ENCODE results near the gene SHC1.

Gene SHC1

DNA sequence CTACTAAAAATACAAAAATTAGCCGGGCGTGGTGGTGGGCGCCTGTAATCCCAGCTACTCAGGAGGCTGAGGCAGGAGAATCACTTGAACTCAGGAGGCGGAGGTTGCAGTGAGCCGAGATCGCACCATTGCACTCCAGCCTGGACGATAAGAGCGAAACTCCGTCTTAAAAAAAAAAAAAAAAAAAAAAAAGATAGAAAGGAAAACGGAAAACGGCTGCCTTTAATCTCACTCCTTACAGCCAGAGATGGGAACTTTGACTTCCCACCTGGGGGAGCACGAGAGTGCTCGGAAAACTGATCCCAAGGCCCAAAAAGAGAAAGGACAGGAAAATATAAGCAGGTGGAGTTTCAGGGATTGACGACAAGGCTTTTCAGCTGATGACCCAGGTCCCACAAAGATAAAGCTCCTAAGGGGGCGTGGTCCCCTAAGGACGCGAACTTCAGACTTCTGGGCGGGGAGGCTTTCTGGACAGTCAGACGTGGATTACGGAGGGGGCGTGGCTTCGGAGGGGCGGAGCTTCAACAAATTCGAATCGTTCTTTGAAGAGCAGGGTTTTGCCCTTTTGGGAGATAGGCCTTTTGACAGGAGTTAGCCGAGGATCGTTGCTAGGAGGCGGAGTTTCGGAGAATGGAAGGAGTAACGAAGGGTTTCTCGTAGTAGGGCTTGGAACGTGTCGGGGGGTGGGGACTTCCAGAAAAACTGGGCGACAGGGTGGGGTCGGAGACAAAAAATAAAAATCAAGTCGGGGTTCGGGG, 3.0 kb upstream of the SHC1 start (continued):
- no peak for TF ChIP-seq ZNF37A (tag by site-specific recombination; IDR thresholded peaks at IDR 0.05)
- TF ChIP-seq ZBTB7A (tag by site-specific recombination; IDR thresholded peaks at IDR 0.05; ENCODE audit: low read depth): no peak
- TF ChIP-seq KLF9 (tag by site-specific recombination; IDR thresholded peaks at IDR 0.05; ENCODE audit: low read depth): peak; percentile 99
- no peak for TF ChIP-seq ZNF175 (tag by site-specific recombination; IDR thresholded peaks at IDR 0.05)
- TF ChIP-seq ZNF416 (tag by site-specific recombination; IDR thresholded peaks at IDR 0.05): no peak
- TF ChIP-seq ZNF184 (tag by site-specific recombination; IDR thresholded peaks at IDR 0.05): no peak
- TF ChIP-seq ZNF354C (tag by site-specific recombination; IDR thresholded peaks at IDR 0.05; ENCODE audit: borderline replicate concordance, low read depth): no peak

DNA sequence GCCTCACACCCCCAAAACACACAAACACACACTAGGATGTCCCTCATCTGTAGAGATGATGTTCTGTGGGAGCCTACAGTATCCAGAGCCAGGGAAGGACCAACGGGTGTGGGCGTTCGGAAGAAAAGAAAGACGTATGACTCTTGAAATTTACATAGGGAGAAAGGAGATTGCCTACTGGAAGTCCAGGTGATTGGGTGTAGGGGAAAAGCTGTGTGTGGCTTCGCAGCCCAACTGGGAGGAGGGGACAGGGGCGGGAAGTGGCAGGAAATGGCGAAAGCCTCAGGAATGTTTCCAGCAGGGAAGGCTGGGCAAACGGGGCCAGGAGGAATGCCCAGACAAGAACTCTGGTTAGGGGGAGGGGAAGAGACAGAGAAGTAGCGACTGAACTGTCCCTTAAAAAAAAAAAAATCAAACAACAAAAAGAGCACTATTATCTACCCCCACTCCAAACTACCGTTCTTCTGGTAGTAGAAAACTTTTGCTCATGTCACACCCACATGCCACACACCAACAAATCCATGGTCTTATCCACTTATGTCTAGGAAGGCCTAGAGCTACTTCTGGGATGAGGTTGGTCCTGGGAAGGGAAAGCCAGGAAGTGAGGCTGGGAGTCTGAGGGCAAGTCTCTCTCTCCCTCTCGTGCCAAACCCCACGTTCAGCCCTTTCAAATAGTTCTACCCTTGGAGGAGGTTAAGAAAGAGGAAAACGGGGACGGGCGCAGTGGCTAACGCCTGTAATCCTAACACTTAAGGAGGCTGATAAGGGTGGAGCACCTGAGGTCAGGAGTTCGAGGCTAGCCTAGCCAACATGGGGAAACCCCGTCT, 2.2 kb upstream of the SHC1 start:
- CTCF ChIA-PET: interaction anchor here (0.6 to 2.7 kb wide), 17 partner anchors 9 to 413 kb away, joined by 3 to 16 read pairs (median 4); partner anchors contain the start of genes FLAD1 and PYGO2
- peak overlapping the region; percentile 76 for H3K27ac ChIP-seq (ENCODE audit: extremely low read depth, low read depth, low read length)
- POLR2A ChIA-PET: interaction anchor here (0.6 to 6.0 kb wide), 17 partner anchors 8 to 103 kb away, joined by 3 to 69 read pairs (median 8); partner anchors contain the start of genes ADAM15, FLAD1, KCNN3 and LENEP
- peaks cover 0 to 19% of the 10 kb centered on the region in 2 experiments; a peak in 2 of 3 replicates for H3K36me3 ChIP-seq (ENCODE audit: control insufficient read depth in 2 of 2, insufficient read depth in 1 of 2, low read length in 2 of 2)
- peaks cover 12% of the 10 kb centered on the region for H3K4me1 ChIP-seq (ENCODE audit: control insufficient read depth, insufficient read depth, low read length)
- H3K9me3 ChIP-seq (ENCODE audit: control insufficient read depth, insufficient read depth, low read depth, low read length): no peaks in the 10 kb centered on the region
- H3K4me3 ChIP-seq (ENCODE audit: low read depth, low read length): peak overlapping the region; percentile 16
- TF ChIP-seq ZNF354C (tag by site-specific recombination; IDR thresholded peaks at IDR 0.05; ENCODE audit: borderline replicate concordance, low read depth): no peak
- peak; percentile 79 for TF ChIP-seq SP3 (tag by site-specific recombination; IDR thresholded peaks at IDR 0.05)
- no peak for TF ChIP-seq HOXC10 (CRISPR knock-in tag; IDR thresholded peaks at IDR 0.05)
- TF ChIP-seq, protein P1, sequence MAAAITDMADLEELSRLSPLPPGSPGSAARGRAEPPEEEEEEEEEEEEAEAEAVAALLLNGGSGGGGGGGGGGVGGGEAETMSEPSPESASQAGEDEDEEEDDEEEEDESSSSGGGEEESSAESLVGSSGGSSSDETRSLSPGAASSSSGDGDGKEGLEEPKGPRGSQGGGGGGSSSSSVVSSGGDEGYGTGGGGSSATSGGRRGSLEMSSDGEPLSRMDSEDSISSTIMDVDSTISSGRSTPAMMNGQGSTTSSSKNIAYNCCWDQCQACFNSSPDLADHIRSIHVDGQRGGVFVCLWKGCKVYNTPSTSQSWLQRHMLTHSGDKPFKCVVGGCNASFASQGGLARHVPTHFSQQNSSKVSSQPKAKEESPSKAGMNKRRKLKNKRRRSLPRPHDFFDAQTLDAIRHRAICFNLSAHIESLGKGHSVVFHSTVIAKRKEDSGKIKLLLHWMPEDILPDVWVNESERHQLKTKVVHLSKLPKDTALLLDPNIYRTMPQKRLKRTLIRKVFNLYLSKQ (tag by site-specific recombination; IDR thresholded peaks at IDR 0.05; ENCODE audit: borderline replicate concordance): no peak
- TF ChIP-seq, protein P2, sequence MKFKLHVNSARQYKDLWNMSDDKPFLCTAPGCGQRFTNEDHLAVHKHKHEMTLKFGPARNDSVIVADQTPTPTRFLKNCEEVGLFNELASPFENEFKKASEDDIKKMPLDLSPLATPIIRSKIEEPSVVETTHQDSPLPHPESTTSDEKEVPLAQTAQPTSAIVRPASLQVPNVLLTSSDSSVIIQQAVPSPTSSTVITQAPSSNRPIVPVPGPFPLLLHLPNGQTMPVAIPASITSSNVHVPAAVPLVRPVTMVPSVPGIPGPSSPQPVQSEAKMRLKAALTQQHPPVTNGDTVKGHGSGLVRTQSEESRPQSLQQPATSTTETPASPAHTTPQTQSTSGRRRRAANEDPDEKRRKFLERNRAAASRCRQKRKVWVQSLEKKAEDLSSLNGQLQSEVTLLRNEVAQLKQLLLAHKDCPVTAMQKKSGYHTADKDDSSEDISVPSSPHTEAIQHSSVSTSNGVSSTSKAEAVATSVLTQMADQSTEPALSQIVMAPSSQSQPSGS (tag by site-specific recombination; IDR thresholded peaks at IDR 0.05; ENCODE audit: low read depth): no peak
- TF ChIP-seq ZNF302 (tag by site-specific recombination; IDR thresholded peaks at IDR 0.05; ENCODE audit: low read depth): no peak
- no peak for TF ChIP-seq ZNF558 (tag by site-specific recombination; IDR thresholded peaks at IDR 0.05)
- TF ChIP-seq, protein P3, sequence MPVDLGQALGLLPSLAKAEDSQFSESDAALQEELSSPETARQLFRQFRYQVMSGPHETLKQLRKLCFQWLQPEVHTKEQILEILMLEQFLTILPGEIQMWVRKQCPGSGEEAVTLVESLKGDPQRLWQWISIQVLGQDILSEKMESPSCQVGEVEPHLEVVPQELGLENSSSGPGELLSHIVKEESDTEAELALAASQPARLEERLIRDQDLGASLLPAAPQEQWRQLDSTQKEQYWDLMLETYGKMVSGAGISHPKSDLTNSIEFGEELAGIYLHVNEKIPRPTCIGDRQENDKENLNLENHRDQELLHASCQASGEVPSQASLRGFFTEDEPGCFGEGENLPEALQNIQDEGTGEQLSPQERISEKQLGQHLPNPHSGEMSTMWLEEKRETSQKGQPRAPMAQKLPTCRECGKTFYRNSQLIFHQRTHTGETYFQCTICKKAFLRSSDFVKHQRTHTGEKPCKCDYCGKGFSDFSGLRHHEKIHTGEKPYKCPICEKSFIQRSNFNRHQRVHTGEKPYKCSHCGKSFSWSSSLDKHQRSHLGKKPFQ (tag by site-specific recombination; IDR thresholded peaks at IDR 0.05): no peak
- no peak for TF ChIP-seq ZNF114 (tag by site-specific recombination; IDR thresholded peaks at IDR 0.05)
- TF ChIP-seq, protein P4, sequence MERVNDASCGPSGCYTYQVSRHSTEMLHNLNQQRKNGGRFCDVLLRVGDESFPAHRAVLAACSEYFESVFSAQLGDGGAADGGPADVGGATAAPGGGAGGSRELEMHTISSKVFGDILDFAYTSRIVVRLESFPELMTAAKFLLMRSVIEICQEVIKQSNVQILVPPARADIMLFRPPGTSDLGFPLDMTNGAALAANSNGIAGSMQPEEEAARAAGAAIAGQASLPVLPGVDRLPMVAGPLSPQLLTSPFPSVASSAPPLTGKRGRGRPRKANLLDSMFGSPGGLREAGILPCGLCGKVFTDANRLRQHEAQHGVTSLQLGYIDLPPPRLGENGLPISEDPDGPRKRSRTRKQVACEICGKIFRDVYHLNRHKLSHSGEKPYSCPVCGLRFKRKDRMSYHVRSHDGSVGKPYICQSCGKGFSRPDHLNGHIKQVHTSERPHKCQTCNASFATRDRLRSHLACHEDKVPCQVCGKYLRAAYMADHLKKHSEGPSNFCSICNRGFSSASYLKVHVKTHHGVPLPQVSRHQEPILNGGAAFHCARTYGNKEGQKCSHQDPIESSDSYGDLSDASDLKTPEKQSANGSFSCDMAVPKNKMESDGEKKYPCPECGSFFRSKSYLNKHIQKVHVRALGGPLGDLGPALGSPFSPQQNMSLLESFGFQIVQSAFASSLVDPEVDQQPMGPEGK (tag by site-specific recombination; IDR thresholded peaks at IDR 0.05): peak; percentile 86
- TF ChIP-seq MZF1 (tag by site-specific recombination; IDR thresholded peaks at IDR 0.05; ENCODE audit: borderline replicate concordance): no peak
- TF ChIP-seq, protein P5, sequence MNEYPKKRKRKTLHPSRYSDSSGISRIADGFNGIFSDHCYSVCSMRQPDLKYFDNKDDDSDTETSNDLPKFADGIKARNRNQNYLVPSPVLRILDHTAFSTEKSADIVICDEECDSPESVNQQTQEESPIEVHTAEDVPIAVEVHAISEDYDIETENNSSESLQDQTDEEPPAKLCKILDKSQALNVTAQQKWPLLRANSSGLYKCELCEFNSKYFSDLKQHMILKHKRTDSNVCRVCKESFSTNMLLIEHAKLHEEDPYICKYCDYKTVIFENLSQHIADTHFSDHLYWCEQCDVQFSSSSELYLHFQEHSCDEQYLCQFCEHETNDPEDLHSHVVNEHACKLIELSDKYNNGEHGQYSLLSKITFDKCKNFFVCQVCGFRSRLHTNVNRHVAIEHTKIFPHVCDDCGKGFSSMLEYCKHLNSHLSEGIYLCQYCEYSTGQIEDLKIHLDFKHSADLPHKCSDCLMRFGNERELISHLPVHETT (tag by site-specific recombination; IDR thresholded peaks at IDR 0.05): no peak
- TF ChIP-seq, protein P6, sequence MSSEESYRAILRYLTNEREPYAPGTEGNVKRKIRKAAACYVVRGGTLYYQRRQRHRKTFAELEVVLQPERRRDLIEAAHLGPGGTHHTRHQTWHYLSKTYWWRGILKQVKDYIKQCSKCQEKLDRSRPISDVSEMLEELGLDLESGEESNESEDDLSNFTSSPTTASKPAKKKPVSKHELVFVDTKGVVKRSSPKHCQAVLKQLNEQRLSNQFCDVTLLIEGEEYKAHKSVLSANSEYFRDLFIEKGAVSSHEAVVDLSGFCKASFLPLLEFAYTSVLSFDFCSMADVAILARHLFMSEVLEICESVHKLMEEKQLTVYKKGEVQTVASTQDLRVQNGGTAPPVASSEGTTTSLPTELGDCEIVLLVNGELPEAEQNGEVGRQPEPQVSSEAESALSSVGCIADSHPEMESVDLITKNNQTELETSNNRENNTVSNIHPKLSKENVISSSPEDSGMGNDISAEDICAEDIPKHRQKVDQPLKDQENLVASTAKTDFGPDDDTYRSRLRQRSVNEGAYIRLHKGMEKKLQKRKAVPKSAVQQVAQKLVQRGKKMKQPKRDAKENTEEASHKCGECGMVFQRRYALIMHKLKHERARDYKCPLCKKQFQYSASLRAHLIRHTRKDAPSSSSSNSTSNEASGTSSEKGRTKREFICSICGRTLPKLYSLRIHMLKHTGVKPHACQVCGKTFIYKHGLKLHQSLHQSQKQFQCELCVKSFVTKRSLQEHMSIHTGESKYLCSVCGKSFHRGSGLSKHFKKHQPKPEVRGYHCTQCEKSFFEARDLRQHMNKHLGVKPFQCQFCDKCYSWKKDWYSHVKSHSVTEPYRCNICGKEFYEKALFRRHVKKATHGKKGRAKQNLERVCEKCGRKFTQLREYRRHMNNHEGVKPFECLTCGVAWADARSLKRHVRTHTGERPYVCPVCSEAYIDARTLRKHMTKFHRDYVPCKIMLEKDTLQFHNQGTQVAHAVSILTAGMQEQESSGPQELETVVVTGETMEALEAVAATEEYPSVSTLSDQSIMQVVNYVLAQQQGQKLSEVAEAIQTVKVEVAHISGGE (tag by site-specific recombination; conservative IDR thresholded peaks at IDR 0.05; ENCODE audit: low read depth): 0 out of 2 replicates have a peak, but pooled peaks have one; percentile 20
- TF ChIP-seq ZNF521 (tag by site-specific recombination; IDR thresholded peaks at IDR 0.05): no peak
- no peak for TF ChIP-seq ZNF549 (tag by site-specific recombination; IDR thresholded peaks at IDR 0.05)
- TF ChIP-seq ZNF585B (tag by site-specific recombination; IDR thresholded peaks at IDR 0.05): no peak

Measured in HEK293 (cell line).